Panc1 (cell line): ENCODE results near the gene C2CD2. TPM values are rescaled to one million over a fixed set of nuclear protein-coding genes. Genes with fewer than 3 reads are reported as not detected.

ENCODE experiments used
- ATAC-seq: fragments of 200-7000 bp; cut with Tn5 transposase; 2 replicates; pipeline ENCODE4 v1.9.1; 2020; ENCODE audit warnings: mild to moderate bottlenecking, moderate library complexity
- BruUV-seq: library from RNA; stranded (reverse); fragments of 400-500 nt; replicated peaks from 2 replicates; lab custom pipeline; 2021; lab: Mats Ljungman, UMichigan
- CTCF ChIA-PET: fragments of 300-600 bp; sonication (Branson Sonifier 250); formaldehyde crosslinking; loops from one replicate; lab custom pipeline; 2022; ENCODE audit warnings: antibody characterized with exemption; lab: Charles Lee
- POLR2A ChIA-PET: fragments of 300-600 bp; sonication (Branson Sonifier 250); formaldehyde crosslinking; loops from one replicate; lab custom pipeline; 2022; ENCODE audit warnings: antibody characterized with exemption; lab: Charles Lee
- DNase-seq: peaks from one replicate; pipeline ENCODE4 v3.0.0-alpha.2; 2010; ENCODE audit warnings: low read depth, low spot score
- H3K27ac ChIP-seq: 2 replicates; pipeline ENCODE4 v1.5.1; 2011; ENCODE audit warnings: mild to moderate bottlenecking, low read length, inconsistent platforms
- H3K27me3 ChIP-seq: fragments of 200-500 bp; sonication (Bioruptor generic); 2 replicates; pipeline ENCODE4 v1.6.0; 2014; ENCODE audit warnings: low read length, inconsistent platforms; ENCODE audit not compliant: control insufficient read depth, insufficient read depth
- H3K36me3 ChIP-seq: fragments of 200-500 bp; sonication (Bioruptor generic); 2 replicates; pipeline ENCODE4 v1.5.1; 2014; ENCODE audit warnings: inconsistent platforms, mild to moderate bottlenecking, low read length, moderate library complexity; ENCODE audit not compliant: control insufficient read depth, insufficient read depth
- H3K4me1 ChIP-seq: 2 replicates; pipeline ENCODE4 v1.5.1; 2011; ENCODE audit warnings: inconsistent platforms, mild to moderate bottlenecking, low read length, moderate library complexity; ENCODE audit not compliant: control insufficient read depth, insufficient read depth
- H3K4me3 ChIP-seq, 2 experiments: 2 replicates each; pipeline ENCODE4 v1.5.1; 2011 to 2012; ENCODE audit warnings: low read depth in 2 of 2, low read length in 2 of 2, mild to moderate bottlenecking in 2 of 2, inconsistent platforms in 1 of 2, moderate library complexity in 1 of 2
- H3K9me3 ChIP-seq: fragments of 200-500 bp; sonication (Bioruptor generic); 2 replicates; pipeline ENCODE4 v1.5.1; 2014; ENCODE audit warnings: low read depth, mild to moderate bottlenecking, inconsistent platforms, low read length, moderate library complexity; ENCODE audit not compliant: control insufficient read depth, insufficient read depth
- CTCF ChIP-seq: fragments of 450-650 bp; IDR thresholded peaks from 2 replicates; pipeline ENCODE4 v1.5.1; 2017; ENCODE audit warnings: mild to moderate bottlenecking
- POLR2AphosphoS5 ChIP-seq: IDR thresholded peaks from 2 replicates; pipeline ENCODE4 v1.6.1; 2012; ENCODE audit warnings: mild to moderate bottlenecking, low read depth, low read length, moderate library complexity
- REST ChIP-seq, 2 experiments: IDR thresholded peaks; 2 replicates each; pipeline ENCODE4 v1.6.1; 2011 to 2012; ENCODE audit warnings: low read depth in 2 of 2, control low read depth in 1 of 2, low read length in 1 of 2, mild to moderate bottlenecking in 1 of 2, moderate library complexity in 1 of 2; ENCODE audit not compliant: insufficient read depth in 1 of 2
- SIN3A ChIP-seq: IDR thresholded peaks from 2 replicates; pipeline ENCODE4 v1.6.1; 2012; ENCODE audit warnings: low read depth, mild to moderate bottlenecking, low read length, moderate library complexity, borderline replicate concordance; ENCODE audit not compliant: insufficient read depth
- TCF7L2 ChIP-seq: IDR thresholded peaks from 2 replicates; pipeline ENCODE4 v1.6.1; 2011; ENCODE audit warnings: mild to moderate bottlenecking, low read depth, low read length, inconsistent platforms
- in situ Hi-C: cut with HindIII; loops from 2 replicates; pipeline ENCODE4 v1.10.0; 2016; ENCODE audit warnings: low sequenced_read_pairs, low pct_unique_long_range_greater_than_20kb
- intact Hi-C: fragments of 100-400 bp; cut with micrococcal nuclease; formaldehyde crosslinking; loops from one replicate; pipeline ENCODE4 v1.10.0; 2022; ENCODE audit not compliant: unreplicated experiment
- total RNA-seq: library from RNA; stranded (reverse); gene quantifications from one replicate; pipeline ENCODE4 v1.2.1, GENCODE V29; 2021; ENCODE audit not compliant: unreplicated experiment

Gene C2CD2
- total RNA-seq, 1 experiment from 2014 or later, result 14.0 TPM

GRCh38 chr21:41894922-41895557 is 58.8 kb downstream of the C2CD2 start:
- Histone ChIP-seq H3K27ac (no peak overlapping the region), H3K4me1 (no peaks in the 10 kb centered on the region), H3K27me3 (no peaks in the 10 kb centered on the region), H3K36me3 (no peaks in the 10 kb centered on the region; the same call in 1 of the 2 replicates), H3K9me3 (no peaks in the 10 kb centered on the region), H3K4me3 (no peak overlapping the region)
- no peak for TF ChIP-seq POLR2AphosphoS5
- in situ Hi-C loops (no loop called here), intact Hi-C loops (no loop called here)
- ATAC-seq (no peak), DNase-seq (no peak)
- BruUV-seq, result no TSS peak
- POLR2A ChIA-PET, result no interaction called here
- CTCF ChIA-PET, result no interaction called here

GRCh38 chr21:41894511-41894910 is 59.3 kb downstream of the C2CD2 start:
- TF ChIP-seq POLR2AphosphoS5 (no peak), REST (IDR thresholded peaks at IDR 0.05; ENCODE audit: insufficient read depth in 1 of 2, low read depth in 2 of 2, low read length in 1 of 2) (no peak), CTCF (no peak), TCF7L2 (no peak), SIN3A (no peak)
- intact Hi-C loops (no loop called here), in situ Hi-C loops (no loop called here)
- H3K36me3 ChIP-seq, result no peaks in the 10 kb centered on the region; the same call in 1 of the 2 replicates
- ATAC-seq (no peak), DNase-seq (no peak)
- no peaks in the 10 kb centered on the region for H3K27me3 ChIP-seq
- ChIA-PET CTCF (no interaction called here), POLR2A (no interaction called here)
- no TSS peak for BruUV-seq
- H3K27ac ChIP-seq, result no peak overlapping the region
- no peak overlapping the region for H3K4me3 ChIP-seq
- H3K9me3 ChIP-seq, result no peaks in the 10 kb centered on the region
- no peaks in the 10 kb centered on the region for H3K4me1 ChIP-seq

- Histone ChIP-seq H3K36me3 (no peaks in the 10 kb centered on the region; the same call in 1 of the 2 replicates), H3K4me1 (no peaks in the 10 kb centered on the region), H3K27me3 (no peaks in the 10 kb centered on the region), H3K9me3 (no peaks in the 10 kb centered on the region), H3K27ac (no peak overlapping the region), H3K4me3 (no peak overlapping the region)
- POLR2A ChIA-PET, result no interaction called here
- no TSS peak for BruUV-seq
- DNase-seq (no peak), ATAC-seq (no peak)
- no peak for TF ChIP-seq POLR2AphosphoS5
- TF ChIP-seq REST (IDR thresholded peaks at IDR 0.05; ENCODE audit: insufficient read depth in 1 of 2, low read depth in 2 of 2, low read length in 1 of 2), result no peak
- TF ChIP-seq SIN3A, result no peak
- no peak for TF ChIP-seq CTCF
- TF ChIP-seq TCF7L2, result no peak
- in situ Hi-C loops (no loop called here), intact Hi-C loops (no loop called here)
- CTCF ChIA-PET, result no interaction called here
Measured at GRCh38 chr21:41892726-41893125, 61.1 kb downstream of the C2CD2 start.
